Activated CD8-positive, alpha-beta T cell treated with anti-CD3 and anti-CD28 coated beads for 36 hours (primary cell): ENCODE data around the gene AGXT2. TPM values are rescaled to one million over a fixed set of nuclear protein-coding genes. Genes with fewer than 3 reads are reported as not detected.

Experiments
- ATAC-seq: fragments of 200-7000 bp; cut with Tn5 transposase; one replicate; pipeline ENCODE4 v1.10.0; 2021; ENCODE audit warnings: mild to moderate bottlenecking, moderate library complexity
- CTCF ChIA-PET: fragments of 350-600 bp; sonication (Branson Sonifier 250); formaldehyde crosslinking; loops from one replicate; lab custom pipeline; 2021; ENCODE audit warnings: antibody characterized with exemption; lab: Charles Lee
- POLR2A ChIA-PET: fragments of 350-600 bp; sonication (Branson Sonifier 250); formaldehyde crosslinking; loops from one replicate; lab custom pipeline; 2021; ENCODE audit warnings: antibody characterized with exemption; lab: Charles Lee
- DNase-seq: peaks from one replicate; pipeline ENCODE4 v3.0.0-alpha.2; 2020
- H3K27ac Mint-ChIP-seq: one replicate; pipeline ENCODE4 v1.8.0; 2021; ENCODE audit warnings: mild to moderate bottlenecking, mixed read lengths
- H3K27me3 Mint-ChIP-seq: one replicate; pipeline ENCODE4 v1.8.0; 2021; ENCODE audit warnings: mixed read lengths
- H3K36me3 Mint-ChIP-seq: one replicate; pipeline ENCODE4 v1.8.0; 2021; ENCODE audit warnings: low read depth, mixed read lengths
- H3K4me1 Mint-ChIP-seq: one replicate; pipeline ENCODE4 v1.8.0; 2021; ENCODE audit warnings: low read depth, mixed read lengths
- H3K4me3 Mint-ChIP-seq: one replicate; pipeline ENCODE4 v1.8.0; 2021; ENCODE audit warnings: mild to moderate bottlenecking, moderate library complexity, mixed read lengths
- H3K9me3 Mint-ChIP-seq: one replicate; pipeline ENCODE4 v1.8.0; 2021; ENCODE audit warnings: mixed read lengths
- intact Hi-C: fragments of 100-400 bp; cut with micrococcal nuclease; formaldehyde crosslinking; loops from one replicate; pipeline ENCODE4 v1.10.0; 2022
- total RNA-seq, 2 experiments: library from RNA; stranded (reverse); gene quantifications; one replicate each; pipeline ENCODE4 v1.2.3, GENCODE V29; 2021
- TF ChIP-seq, protein P1 (sequence below): fragments of 200-600 bp; IDR thresholded peaks from one replicate; pipeline ENCODE4 v1.8.0; 2022; ENCODE audit warnings: antibody characterized with exemption, mild to moderate bottlenecking

The AGXT2 gene
- total RNA-seq, 2 experiments from 2014 or later, result not detected

DNA sequence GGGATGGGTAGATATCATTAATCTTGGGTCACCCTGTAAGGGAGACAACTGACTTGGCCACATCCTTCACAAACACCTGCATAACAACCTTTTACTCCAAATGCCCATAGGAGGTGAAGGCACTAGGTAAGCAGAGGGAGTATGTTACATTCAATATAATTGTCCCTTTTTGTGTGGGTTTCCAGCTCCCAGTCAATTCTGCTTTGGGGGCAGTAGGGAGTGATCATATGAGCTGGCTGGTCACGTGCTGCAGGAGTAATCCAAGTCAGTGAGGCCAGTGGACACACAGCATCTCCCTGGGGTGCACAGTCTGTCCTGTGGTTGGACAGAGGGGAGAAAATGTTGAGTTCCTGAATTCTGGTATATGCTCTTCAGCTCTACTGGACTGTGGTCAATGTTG is 1.2 kb upstream of the AGXT2 start:
- Mint-ChIP-seq H3K27me3 (peaks cover 16% of the 10 kb centered on the region), H3K4me1 (no peaks in the 10 kb centered on the region), H3K4me3 (no peak overlapping the region), H3K27ac (no peak overlapping the region), H3K36me3 (no peaks in the 10 kb centered on the region), H3K9me3 (no peaks in the 10 kb centered on the region)
- CTCF ChIA-PET, result interaction anchor here (1.1 kb wide), 1 partner anchor 1647 kb away, joined by 3 read pairs; no protein-coding TSS in a partner anchor
- no peak for ATAC-seq
- TF ChIP-seq, protein P1, sequence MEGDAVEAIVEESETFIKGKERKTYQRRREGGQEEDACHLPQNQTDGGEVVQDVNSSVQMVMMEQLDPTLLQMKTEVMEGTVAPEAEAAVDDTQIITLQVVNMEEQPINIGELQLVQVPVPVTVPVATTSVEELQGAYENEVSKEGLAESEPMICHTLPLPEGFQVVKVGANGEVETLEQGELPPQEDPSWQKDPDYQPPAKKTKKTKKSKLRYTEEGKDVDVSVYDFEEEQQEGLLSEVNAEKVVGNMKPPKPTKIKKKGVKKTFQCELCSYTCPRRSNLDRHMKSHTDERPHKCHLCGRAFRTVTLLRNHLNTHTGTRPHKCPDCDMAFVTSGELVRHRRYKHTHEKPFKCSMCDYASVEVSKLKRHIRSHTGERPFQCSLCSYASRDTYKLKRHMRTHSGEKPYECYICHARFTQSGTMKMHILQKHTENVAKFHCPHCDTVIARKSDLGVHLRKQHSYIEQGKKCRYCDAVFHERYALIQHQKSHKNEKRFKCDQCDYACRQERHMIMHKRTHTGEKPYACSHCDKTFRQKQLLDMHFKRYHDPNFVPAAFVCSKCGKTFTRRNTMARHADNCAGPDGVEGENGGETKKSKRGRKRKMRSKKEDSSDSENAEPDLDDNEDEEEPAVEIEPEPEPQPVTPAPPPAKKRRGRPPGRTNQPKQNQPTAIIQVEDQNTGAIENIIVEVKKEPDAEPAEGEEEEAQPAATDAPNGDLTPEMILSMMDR, result no peak
- intact Hi-C loops, result no loop called here
- POLR2A ChIA-PET, result no interaction called here
- DNase-seq, result no peak

- DNase-seq, result no peak
Observed at GRCh38 chr5:35046774-35047173, 975 bp downstream of the AGXT2 start.

DNA sequence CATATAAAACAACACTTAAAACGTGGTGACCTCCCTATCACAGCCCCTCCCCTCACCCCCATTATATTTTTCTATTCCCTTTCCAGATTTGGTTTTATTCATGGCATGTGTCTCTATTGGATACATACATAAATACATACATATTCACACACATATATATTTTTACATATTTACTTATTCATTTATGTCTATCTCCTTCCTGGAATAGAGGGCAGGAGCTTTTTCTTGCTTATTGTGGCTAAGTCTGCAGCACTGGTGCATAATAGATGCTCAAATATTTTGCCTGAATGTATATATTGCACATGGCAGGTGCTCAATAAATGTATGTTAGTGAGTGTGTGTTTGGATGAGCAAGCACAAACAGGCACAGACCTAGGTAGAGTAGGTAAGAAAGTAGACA is 2.5 kb downstream of the AGXT2 start:
- no peak overlapping the region for H3K4me3 Mint-ChIP-seq
- no peaks in the 10 kb centered on the region for H3K9me3 Mint-ChIP-seq

More at GRCh38 chr5:35046774-35047173, 975 bp downstream of the AGXT2 start:
- intact Hi-C loops, result no loop called here
- POLR2A ChIA-PET, result no interaction called here
- Mint-ChIP-seq H3K36me3 (no peaks in the 10 kb centered on the region), H3K27me3 (peaks cover 14% of the 10 kb centered on the region), H3K27ac (no peak overlapping the region), H3K9me3 (no peaks in the 10 kb centered on the region), H3K4me3 (no peak overlapping the region), H3K4me1 (no peaks in the 10 kb centered on the region)
- TF ChIP-seq, protein P1, result no peak
- no peak for ATAC-seq
- CTCF ChIA-PET, result no interaction called here

DNA sequence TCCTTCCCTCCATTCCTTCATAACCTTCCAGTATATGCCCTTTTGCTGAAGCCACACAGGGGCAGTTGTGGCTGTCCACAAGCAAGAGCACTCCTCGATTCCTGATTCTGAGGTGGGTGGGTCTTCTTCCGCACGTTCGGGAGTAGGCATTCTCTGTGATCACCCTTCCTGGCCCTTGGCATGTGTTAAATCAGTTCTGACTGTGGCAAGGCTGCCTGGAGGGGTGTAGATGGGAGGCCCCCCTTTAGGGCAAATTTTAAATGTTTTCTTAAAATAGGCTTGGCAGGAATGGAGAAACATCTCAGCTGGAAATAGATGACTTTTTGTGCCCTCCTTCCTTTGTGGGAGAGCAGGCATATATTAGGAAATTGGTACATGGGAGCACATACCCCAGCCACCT is 3.1 kb downstream of the AGXT2 start:
- no peak overlapping the region for H3K27ac Mint-ChIP-seq
- ChIA-PET CTCF (no interaction called here), POLR2A (no interaction called here)
- no peaks in the 10 kb centered on the region for H3K36me3 Mint-ChIP-seq
- peaks cover 25% of the 10 kb centered on the region for H3K27me3 Mint-ChIP-seq
- no peaks in the 10 kb centered on the region for H3K4me1 Mint-ChIP-seq
- no peaks in the 10 kb centered on the region for H3K9me3 Mint-ChIP-seq
- ATAC-seq, result no peak
- intact Hi-C loops, result no loop called here
- H3K4me3 Mint-ChIP-seq, result no peak overlapping the region
- no peak for DNase-seq
- TF ChIP-seq, protein P1, result no peak

More for the DNA sequence above, 2.5 kb downstream of the AGXT2 start:
- ATAC-seq, result no peak
- H3K4me1 Mint-ChIP-seq, result no peaks in the 10 kb centered on the region
- ChIA-PET POLR2A (no interaction called here), CTCF (no interaction called here)
- H3K27me3 Mint-ChIP-seq, result peaks cover 21% of the 10 kb centered on the region
- intact Hi-C loops, result no loop called here
- TF ChIP-seq, protein P1, result no peak
- DNase-seq, result no peak
- no peaks in the 10 kb centered on the region for H3K36me3 Mint-ChIP-seq
- no peak overlapping the region for H3K27ac Mint-ChIP-seq

DNA sequence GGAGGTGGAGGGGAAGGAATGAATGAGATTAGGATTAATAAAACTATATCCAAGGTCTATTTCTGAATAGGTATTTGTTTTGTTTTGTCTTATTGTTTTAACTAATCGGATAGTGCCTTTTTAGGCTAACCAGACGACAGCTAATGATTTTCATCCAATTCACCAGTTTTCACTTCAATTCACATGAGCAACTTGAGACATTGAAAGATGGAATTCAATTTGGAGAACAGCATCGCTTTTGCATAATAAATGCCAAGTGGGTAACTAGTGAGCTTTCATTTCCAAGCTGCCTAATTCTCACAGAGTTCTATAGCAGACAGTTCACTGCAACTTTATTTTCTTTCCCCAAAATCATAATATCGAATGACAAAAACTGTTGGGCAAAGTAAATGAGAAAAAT is 5.0 kb downstream of the AGXT2 start:
- ChIA-PET POLR2A (no interaction called here), CTCF (no interaction called here)
- TF ChIP-seq, protein P1, result no peak
- H3K27me3 Mint-ChIP-seq, result peaks cover 29% of the 10 kb centered on the region
- intact Hi-C loops, result no loop called here
- H3K27ac Mint-ChIP-seq, result no peak overlapping the region
- no peaks in the 10 kb centered on the region for H3K4me1 Mint-ChIP-seq
- ATAC-seq, result no peak
- H3K9me3 Mint-ChIP-seq, result no peaks in the 10 kb centered on the region
- no peaks in the 10 kb centered on the region for H3K36me3 Mint-ChIP-seq
- DNase-seq, result no peak
- no peak overlapping the region for H3K4me3 Mint-ChIP-seq
